Neural cell (in vitro differentiated cells): ENCODE data around the gene CLDN4. TPM values are rescaled to one million over a fixed set of nuclear protein-coding genes. Genes with fewer than 3 reads are reported as not detected.

Experiments used
- H2AFZ ChIP-seq: fragments of 200-600, 300-800 bp; sonication (generic), shearing (Covaris generic); 2 replicates; pipeline ENCODE4 v1.6.0; 2014; ENCODE audit warnings: low read depth, mild to moderate bottlenecking, antibody characterized with exemption, low read length, moderate library complexity
- H3F3A ChIP-seq: fragments of 200-600 bp; shearing (Covaris generic); 2 replicates; pipeline ENCODE4 v1.6.1; 2016; ENCODE audit warnings: mild to moderate bottlenecking, moderate library complexity, mixed read lengths, antibody characterized with exemption, low read length; ENCODE audit not compliant: insufficient read depth, poor library complexity, severe bottlenecking
- H3K27ac ChIP-seq: fragments of 200-600, 300-800 bp; sonication (generic), shearing (Covaris generic); 2 replicates; pipeline ENCODE4 v1.5.1; 2014; ENCODE audit warnings: mild to moderate bottlenecking, low read length, moderate library complexity
- H3K27me3 ChIP-seq: fragments of 300-800, 200-600 bp; sonication (generic), shearing (Covaris generic); 2 replicates; pipeline ENCODE4 v1.6.0; 2014; ENCODE audit warnings: mild to moderate bottlenecking, low read depth, low read length, moderate library complexity; ENCODE audit not compliant: insufficient read depth
- H3K36me3 ChIP-seq: fragments of 300-800, 200-600 bp; sonication (generic), shearing (Covaris generic); 2 replicates; pipeline ENCODE4 v1.5.1; 2014; ENCODE audit warnings: mild to moderate bottlenecking, antibody characterized with exemption, low read length, moderate library complexity; ENCODE audit not compliant: insufficient read depth
- H3K4me2 ChIP-seq: fragments of 300-800, 200-600 bp; sonication (generic), shearing (Covaris generic); 2 replicates; pipeline ENCODE4 v1.6.0; 2014; ENCODE audit warnings: mild to moderate bottlenecking, low read length
- H3K4me3 ChIP-seq: fragments of 300-800, 200-600 bp; sonication (generic), shearing (Covaris generic); 2 replicates; pipeline ENCODE4 v1.5.1; 2014; ENCODE audit warnings: mild to moderate bottlenecking, low read length, moderate library complexity
- H3K79me2 ChIP-seq: fragments of 200-600 bp; shearing (Covaris generic); replicated peaks from 2 replicates; pipeline ENCODE4 v1.6.0; 2014; ENCODE audit warnings: mild to moderate bottlenecking, low read length, moderate library complexity; ENCODE audit not compliant: insufficient read depth
- H3K9ac ChIP-seq: fragments of 300-800, 200-600 bp; sonication (generic), shearing (Covaris generic); 2 replicates; pipeline ENCODE4 v1.6.1; 2016; ENCODE audit warnings: mild to moderate bottlenecking, low read length, mixed read lengths
- H3K9me2 ChIP-seq: fragments of 200-600 bp; shearing (Covaris generic); 2 replicates; pipeline ENCODE4 v1.6.1; 2016; ENCODE audit warnings: mild to moderate bottlenecking, low read length, mixed read lengths; ENCODE audit not compliant: insufficient read depth
- H3K9me3 ChIP-seq: fragments of 200-600, 300-800 bp; sonication (generic), shearing (Covaris generic); 2 replicates; pipeline ENCODE4 v1.6.1; 2016; ENCODE audit warnings: mild to moderate bottlenecking, mixed run types, low read length, moderate library complexity, mixed read lengths
- H4K20me1 ChIP-seq: fragments of 200-600 bp; shearing (Covaris generic); 2 replicates; pipeline ENCODE4 v1.6.1; 2016; ENCODE audit warnings: mild to moderate bottlenecking, mixed run types; ENCODE audit not compliant: insufficient read depth
- CTCF ChIP-seq: fragments of 450-650 bp; IDR thresholded peaks from 2 replicates; pipeline ENCODE4 v1.5.1; 2014; ENCODE audit warnings: antibody characterized with exemption, mild to moderate bottlenecking, moderate library complexity; ENCODE audit not compliant: poor library complexity, severe bottlenecking
- EP300 ChIP-seq: fragments of 450-650 bp; conservative IDR thresholded peaks from 2 replicates; pipeline ENCODE4 v1.6.1; 2014; ENCODE audit warnings: antibody characterized with exemption, mild to moderate bottlenecking, moderate library complexity; ENCODE audit not compliant: poor library complexity, severe bottlenecking
- EZH2 ChIP-seq: fragments of 200-600, 300-800 bp; shearing (Covaris generic), sonication (generic); IDR thresholded peaks from 2 replicates; pipeline ENCODE4 v1.6.1; 2014; ENCODE audit warnings: antibody characterized with exemption, low read length, borderline replicate concordance, mild to moderate bottlenecking; ENCODE audit not compliant: insufficient read depth, poor library complexity, severe bottlenecking
- MXI1 ChIP-seq: fragments of 450-650 bp; conservative IDR thresholded peaks from 2 replicates; pipeline ENCODE4 v1.6.1; 2014; ENCODE audit warnings: antibody characterized with exemption, mild to moderate bottlenecking; ENCODE audit not compliant: poor library complexity, severe bottlenecking
- POLR2AphosphoS5 ChIP-seq: IDR thresholded peaks from 2 replicates; pipeline ENCODE4 v1.6.1; 2012
- RAD21 ChIP-seq: fragments of 450-650 bp; conservative IDR thresholded peaks from 2 replicates; pipeline ENCODE4 v1.6.1; 2014; ENCODE audit warnings: antibody characterized with exemption, mild to moderate bottlenecking, moderate library complexity
- REST ChIP-seq: IDR thresholded peaks from 2 replicates; pipeline ENCODE4 v1.6.1; 2012; ENCODE audit warnings: borderline replicate concordance
- SMC3 ChIP-seq: fragments of 450-650 bp; conservative IDR thresholded peaks from 2 replicates; pipeline ENCODE4 v1.6.1; 2014; ENCODE audit warnings: antibody characterized with exemption, mild to moderate bottlenecking, moderate library complexity; ENCODE audit not compliant: poor library complexity
- TAF1 ChIP-seq: IDR thresholded peaks from 2 replicates; pipeline ENCODE4 v1.6.1; 2012; ENCODE audit warnings: low read depth
- polyA plus RNA-seq: library from polyadenylated mRNA; depleted of rRNA; stranded (reverse); fragments of >200 nt; gene quantifications from 2 replicates; pipeline ENCODE4 v1.2.3, GENCODE V29; 2014

The CLDN4 gene
- polyA plus RNA-seq, 1 donor from 2014 or later, result 0.09 TPM

DNA sequence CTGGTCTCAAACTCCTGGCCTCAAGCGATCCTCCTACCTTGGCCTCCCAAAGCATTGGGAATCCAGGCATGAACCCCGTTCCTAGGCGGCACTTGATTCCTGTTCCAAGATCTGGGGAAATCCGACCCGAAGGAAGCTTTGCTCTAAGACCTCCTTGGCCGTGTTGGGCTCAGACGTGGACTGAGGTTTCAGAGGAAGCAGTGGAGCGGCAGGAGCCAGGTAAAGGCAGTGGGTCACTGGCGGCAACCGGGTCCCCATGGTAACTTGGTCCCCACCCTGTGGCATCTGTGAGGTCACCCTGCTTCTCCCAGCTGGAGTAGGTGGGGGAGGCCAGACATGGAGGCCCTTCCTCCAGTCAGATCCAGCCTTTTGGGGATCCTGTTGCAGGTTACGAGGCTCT is 30.1 kb downstream of the CLDN4 start, which contains the start of gene TMEM270:
Gene TMEM270, plus strand, starts transcription at position 301 of the 400 bp plus-strand sequence. Its CDS starts 36 bp downstream, at position 337.
- no peaks in the 10 kb centered on the region for H3F3A ChIP-seq

GRCh38 chr7:73861305-73861704 is 30.5 kb downstream of the CLDN4 start:
- Histone ChIP-seq H4K20me1 (no peaks in the 10 kb centered on the region), H3K4me3 (no peak overlapping the region), H3K36me3 (no peaks in the 10 kb centered on the region), H3K27ac (no peak overlapping the region), H3K9ac (no peak overlapping the region), H3K9me3 (no peaks in the 10 kb centered on the region), H3F3A (no peaks in the 10 kb centered on the region), H3K9me2 (no peaks in the 10 kb centered on the region), H3K4me2 (no peak overlapping the region), H3K27me3 (no peaks in the 10 kb centered on the region), H3K79me2 (no peaks in the 10 kb centered on the region), H2AFZ (no peak overlapping the region)
- TF ChIP-seq POLR2AphosphoS5 (no peak), EZH2 (no peak), CTCF (no peak), RAD21 (no peak), SMC3 (no peak), EP300 (no peak), MXI1 (no peak), TAF1 (no peak)

More for the DNA sequence above, 30.1 kb downstream of the CLDN4 start, which contains the start of gene TMEM270:
- Histone ChIP-seq H3K9me2 (no peaks in the 10 kb centered on the region), H3K4me2 (no peak within 1 kb of the TSS), H3K9me3 (no peaks in the 10 kb centered on the region), H3K4me3 (no peak within 1 kb of the TSS), H3K9ac (no peak within 1 kb of the TSS), H3K27ac (no peak within 1 kb of the TSS), H2AFZ (no peak within 1 kb of the TSS), H3K79me2 (no peaks in the 10 kb centered on the region), H3K27me3 (no peaks in the 10 kb centered on the region), H4K20me1 (no peaks in the 10 kb centered on the region), H3K36me3 (no peaks in the 10 kb centered on the region)
- TF ChIP-seq POLR2AphosphoS5 (no peak), RAD21 (no peak), SMC3 (no peak), CTCF (no peak)

- no peak overlapping the region for H3K27ac ChIP-seq
- TF ChIP-seq POLR2AphosphoS5 (no peak), TAF1 (no peak), CTCF (no peak), REST (no peak), RAD21 (no peak), EZH2 (no peak)
- no peaks in the 10 kb centered on the region for H3K79me2 ChIP-seq
These were observed 34.4 kb downstream of the CLDN4 start for GRCh38 chr7:73864981-73865711.

More at GRCh38 chr7:73864981-73865711, 34.4 kb downstream of the CLDN4 start:
- Histone ChIP-seq H3K36me3 (no peaks in the 10 kb centered on the region), H4K20me1 (no peaks in the 10 kb centered on the region), H3F3A (no peaks in the 10 kb centered on the region), H3K9ac (no peak overlapping the region), H3K9me2 (no peaks in the 10 kb centered on the region), H2AFZ (no peak overlapping the region), H3K4me3 (no peak overlapping the region), H3K9me3 (no peaks in the 10 kb centered on the region), H3K4me2 (no peak overlapping the region), H3K27me3 (no peaks in the 10 kb centered on the region)
